Measurements from ENCODE around the gene ISG20.

DNA sequence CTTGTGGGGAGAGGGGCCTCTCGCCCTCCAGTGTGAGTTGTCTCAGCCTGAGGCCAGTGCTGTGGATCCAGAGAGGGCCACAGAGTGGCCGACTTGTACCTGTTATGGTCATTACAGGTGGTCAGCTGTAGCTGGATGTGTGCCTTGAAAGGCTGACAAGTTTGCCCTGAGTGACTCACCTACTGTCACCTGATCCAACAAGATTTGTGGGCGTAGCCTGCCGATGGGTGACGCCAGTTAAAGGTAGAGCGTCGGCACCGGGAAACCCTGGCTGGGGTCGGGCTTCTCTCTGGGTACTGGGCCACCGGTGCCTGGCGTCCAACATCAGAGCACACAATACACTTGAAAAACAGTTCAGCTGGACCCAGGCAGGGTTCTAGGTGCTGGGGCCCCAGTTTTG is 2.8 kb upstream of the ISG20 start:
- TF ChIP-seq MAX (IDR thresholded peaks at IDR 0.05) (no peak), RAD21 (IDR thresholded peaks at IDR 0.05) (no peak), JUND (IDR thresholded peaks at IDR 0.05) (peak in 1 of 2 donors; percentile 60), FOXA1 (IDR thresholded peaks at IDR 0.05) (no peak), EGR1 (IDR thresholded peaks at IDR 0.05; ENCODE audit: low read depth in 2 of 2) (no peak), RXRA (IDR thresholded peaks at IDR 0.05) (no peak), TAF1 (conservative IDR thresholded peaks at IDR 0.05) (no peak), ZBTB33 (IDR thresholded peaks at IDR 0.05) (no peak), GABPA (IDR thresholded peaks at IDR 0.05 in 1 of 2, conservative IDR thresholded peaks at IDR 0.05 in 1 of 2) (no peak), YY1 (IDR thresholded peaks at IDR 0.05) (no peak)
- TF ChIP-seq, protein P1, sequence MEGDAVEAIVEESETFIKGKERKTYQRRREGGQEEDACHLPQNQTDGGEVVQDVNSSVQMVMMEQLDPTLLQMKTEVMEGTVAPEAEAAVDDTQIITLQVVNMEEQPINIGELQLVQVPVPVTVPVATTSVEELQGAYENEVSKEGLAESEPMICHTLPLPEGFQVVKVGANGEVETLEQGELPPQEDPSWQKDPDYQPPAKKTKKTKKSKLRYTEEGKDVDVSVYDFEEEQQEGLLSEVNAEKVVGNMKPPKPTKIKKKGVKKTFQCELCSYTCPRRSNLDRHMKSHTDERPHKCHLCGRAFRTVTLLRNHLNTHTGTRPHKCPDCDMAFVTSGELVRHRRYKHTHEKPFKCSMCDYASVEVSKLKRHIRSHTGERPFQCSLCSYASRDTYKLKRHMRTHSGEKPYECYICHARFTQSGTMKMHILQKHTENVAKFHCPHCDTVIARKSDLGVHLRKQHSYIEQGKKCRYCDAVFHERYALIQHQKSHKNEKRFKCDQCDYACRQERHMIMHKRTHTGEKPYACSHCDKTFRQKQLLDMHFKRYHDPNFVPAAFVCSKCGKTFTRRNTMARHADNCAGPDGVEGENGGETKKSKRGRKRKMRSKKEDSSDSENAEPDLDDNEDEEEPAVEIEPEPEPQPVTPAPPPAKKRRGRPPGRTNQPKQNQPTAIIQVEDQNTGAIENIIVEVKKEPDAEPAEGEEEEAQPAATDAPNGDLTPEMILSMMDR (IDR thresholded peaks at IDR 0.05; ENCODE audit: low read depth, low read length, missing input control), result no peak
